Right lobe of liver (tissue), 6 donors: ENCODE results near the gene MACROH2A1. TPM values are rescaled to one million over a fixed set of nuclear protein-coding genes. Genes with fewer than 3 reads are reported as not detected.
A peak's percentile ranks its signal among the peaks of the same experiment; 100 is the strongest.

ENCODE experiments used
- ATAC-seq, 4 donors: fragments of 200-7000 bp; cut with Tn5 transposase; one replicate each; pipeline ENCODE4 v1.9.1; 2020; ENCODE audit warnings: mild to moderate bottlenecking in 4 of 4, moderate library complexity in 4 of 4
- DNase-seq, 3 donors: peaks; one replicate each; pipeline ENCODE4 v3.0.0-alpha.2; 2020
- H3K27ac ChIP-seq, 3 donors: fragments of 200-600 bp; one replicate each; pipeline ENCODE4 v1.8.0; 2022
- H3K27me3 ChIP-seq, 2 donors: fragments of 200-600 bp; one replicate each; pipeline ENCODE4 v1.8.0; 2022
- H3K36me3 ChIP-seq, 4 donors: fragments of 200-600 bp; sonication (generic) in 1 of 4; one replicate each; pipeline versions ENCODE4 v1.5.1 to v1.8.0; 2017 to 2022; ENCODE audit warnings: control low read depth in 1 of 4
- H3K4me1 ChIP-seq, 4 donors: fragments of 200-600 bp; sonication (generic) in 1 of 4; one replicate each; pipeline versions ENCODE4 v1.5.1 to v1.8.0; 2017 to 2022; ENCODE audit warnings: control low read depth in 1 of 4
- H3K4me3 ChIP-seq, 3 donors: fragments of 200-600 bp; one replicate each; pipeline ENCODE4 v1.8.0; 2022
- H3K9me3 ChIP-seq, 4 donors: fragments of 200-600 bp; sonication (generic) in 1 of 4; one replicate each; pipeline versions ENCODE4 v1.5.1 to v1.8.0; 2017 to 2022; ENCODE audit warnings: control low read depth in 1 of 4
- CTCF ChIP-seq, 4 donors: fragments of 200-600 bp in 3 of 4; fragments of 450-650 bp in 1 of 4; IDR thresholded peaks; one replicate each; pipeline versions ENCODE4 v1.5.1 to v1.8.0; 2016 to 2022; ENCODE audit warnings: antibody characterized with exemption in 4 of 4, mild to moderate bottlenecking in 2 of 4
- POLR2A ChIP-seq: fragments of 450-650 bp; IDR thresholded peaks from one replicate; pipeline ENCODE4 v1.6.1; 2017; ENCODE audit warnings: antibody characterized with exemption, mild to moderate bottlenecking
- WGBS: methylation state at CpG from one replicate; pipeline ENCODE4 v1.1.6; 2018; ENCODE audit warnings: low coverage, low lambda C conversion rate; ENCODE audit not compliant: insufficient coverage; ENCODE audit errors: missing lambda C conversion rate; 5-methylcytosine and 5-hydroxymethylcytosine counted together
- intact Hi-C, 2 donors: fragments of 100-400 bp; cut with DNase I; formaldehyde crosslinking; loops; one replicate each; pipeline versions ENCODE4 v1.11.2 to v1.14.1; 2022
- total RNA-seq, 6 experiments: library from RNA; depleted of rRNA in 2 of 6; stranded (reverse); fragments of >200 nt in 2 of 6; fragmentation: NEBNext Ultra II Directional in 3 of 6; extraction: Animal tissue kit (Norgen Biotek cat#: 25700) in 3 of 6; gene quantifications; one replicate each; pipeline versions ENCODE4 v1.1.0 to v1.2.4, GENCODE V29; 2016 to 2023
- donor health status: DM: no; HTN: yes; CAD: no.
- donor health status: DM: no; HTN: no; CAD: no.
- donor health status: DM: no; HTN: no; CAD: no.
- donor health status: DM: no; HTN: yes; CAD: no.
- donor health status: DM: no; HTN: yes; CAD: no.

MACROH2A1 gene
- total RNA-seq, 6 experiments from 2014 or later: 40.0 to 113 (median 51.6) TPM

DNA sequence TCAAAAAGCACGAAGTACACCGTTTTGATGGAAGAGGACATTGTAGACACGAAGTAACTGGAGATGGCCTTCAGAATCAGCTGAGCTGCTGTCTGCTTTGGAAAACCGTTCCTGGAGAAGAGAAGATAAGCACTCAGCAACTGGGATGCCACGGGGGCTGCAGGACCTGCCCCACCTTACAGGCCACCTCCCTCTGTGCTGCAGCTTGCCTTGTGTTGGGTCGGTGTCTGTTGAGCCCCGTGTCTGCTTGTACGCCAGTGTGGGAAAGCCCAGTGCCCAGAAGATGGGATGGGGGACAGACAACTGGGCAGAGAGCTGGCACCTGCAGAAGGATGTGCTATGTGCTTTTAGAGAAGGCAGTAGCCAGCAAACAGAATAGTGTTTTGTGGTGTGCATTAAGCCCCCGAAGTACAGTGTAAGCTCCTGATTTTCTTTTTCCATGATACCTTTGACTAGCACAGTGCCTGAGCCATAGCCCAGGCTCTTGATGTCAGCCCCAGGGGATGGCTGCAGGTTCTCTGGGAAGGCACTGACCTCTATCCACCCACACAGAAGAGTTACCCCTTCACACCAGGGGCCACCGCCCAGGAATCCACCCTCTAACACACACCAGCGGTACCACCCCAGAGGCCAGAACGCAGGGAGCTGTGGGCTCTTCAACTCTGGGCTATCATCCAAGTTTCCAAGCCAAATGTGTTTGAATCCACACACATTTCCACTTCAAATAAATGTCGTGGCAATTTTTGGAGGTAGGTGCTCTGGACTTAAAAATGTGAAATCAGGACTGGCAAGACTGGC is 63.8 kb downstream of the MACROH2A1 start:
- H3K4me3 ChIP-seq: no peak overlapping the region
- intact Hi-C loops: no loop called here
- peaks cover 0 to 10% (median 0%) of the 10 kb centered on the region in 4 donors for H3K4me1 ChIP-seq
- H3K36me3 ChIP-seq: peaks cover 0 to 34% (median 5%) of the 10 kb centered on the region in 4 donors
- DNase-seq (no peak), ATAC-seq (no peak)
- TF ChIP-seq POLR2A (no peak), CTCF (IDR thresholded peaks at IDR 0.05) (no peak)
- 62% methylated on average over 5 of the region's 13 CpGs for WGBS
- H3K9me3 ChIP-seq: no peaks in the 10 kb centered on the region
- no peaks in the 10 kb centered on the region for H3K27me3 ChIP-seq
- no peak overlapping the region for H3K27ac ChIP-seq

GRCh38 chr5:135333732-135334515 is 65.1 kb downstream of the MACROH2A1 start:
- no peak overlapping the region for H3K4me3 ChIP-seq
- TF ChIP-seq POLR2A (no peak), CTCF (IDR thresholded peaks at IDR 0.05) (no peak)
- 67% methylated on average over 5 of the region's 10 CpGs for WGBS
- no peak overlapping the region for H3K27ac ChIP-seq
- ATAC-seq: no peak
- H3K4me1 ChIP-seq: peaks cover 0 to 17% (median 0%) of the 10 kb centered on the region in 4 donors
- H3K27me3 ChIP-seq: no peaks in the 10 kb centered on the region
- intact Hi-C loops: no loop called here
- no peaks in the 10 kb centered on the region for H3K9me3 ChIP-seq
- peaks cover 0 to 21% (median 4%) of the 10 kb centered on the region in 4 donors for H3K36me3 ChIP-seq
- DNase-seq: no peak

GRCh38 chr5:135332519-135333150 is 66.4 kb downstream of the MACROH2A1 start:
- no peak for DNase-seq
- peak; percentile 47 to 69 (median 52) for ATAC-seq
- no peak overlapping the region for H3K4me3 ChIP-seq
- WGBS: 17% methylated on average over 5 of the region's 5 CpGs
- peaks cover 0 to 9% (median 3%) of the 10 kb centered on the region in 4 donors for H3K36me3 ChIP-seq
- no peak overlapping the region for H3K27ac ChIP-seq
- peaks cover 0 to 17% (median 0%) of the 10 kb centered on the region in 4 donors for H3K4me1 ChIP-seq
- TF ChIP-seq POLR2A (no peak), CTCF (IDR thresholded peaks at IDR 0.05) (peak; percentile 45 to 66 (median 54))
- H3K27me3 ChIP-seq: no peaks in the 10 kb centered on the region
- intact Hi-C loops: no loop called here
- no peaks in the 10 kb centered on the region for H3K9me3 ChIP-seq

DNA sequence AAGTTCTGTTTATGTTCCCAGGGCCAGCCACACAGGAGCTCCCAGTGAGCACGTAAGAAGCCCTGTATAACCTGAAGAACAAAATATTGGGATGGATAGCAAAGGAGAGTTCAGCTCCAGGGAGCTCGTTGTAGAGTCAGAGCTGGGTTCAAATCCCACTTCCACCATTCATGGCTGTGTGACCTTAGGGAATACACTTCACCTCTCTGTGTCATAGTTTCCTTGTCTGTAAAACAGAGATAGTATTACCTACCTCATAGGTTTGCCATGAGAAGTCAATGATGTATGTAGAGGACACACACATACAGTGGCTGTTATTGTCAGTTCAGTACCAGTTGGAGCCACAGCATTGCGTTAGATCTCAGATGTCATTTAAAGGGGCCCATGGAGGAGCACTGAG is 67.4 kb downstream of the MACROH2A1 start:
- Histone ChIP-seq H3K27ac (no peak overlapping the region), H3K4me3 (no peak overlapping the region), H3K36me3 (peaks cover 0 to 8% (median 0%) of the 10 kb centered on the region in 4 donors), H3K4me1 (peaks cover 0 to 17% (median 0%) of the 10 kb centered on the region in 4 donors), H3K27me3 (no peaks in the 10 kb centered on the region), H3K9me3 (no peaks in the 10 kb centered on the region)
- ATAC-seq (no peak), DNase-seq (no peak)
- intact Hi-C loops: no loop called here
- 78% methylated on average over 2 of the region's 3 CpGs for WGBS
- TF ChIP-seq CTCF (IDR thresholded peaks at IDR 0.05) (no peak), POLR2A (no peak)
